Ishikawa (cell line): ENCODE data around the gene RFX2.

Experiments used
- CEBPB ChIP-seq: IDR thresholded peaks from 2 replicates; pipeline ENCODE4 v1.6.1; 2012
- CREB1 ChIP-seq: IDR thresholded peaks from 2 replicates; pipeline ENCODE4 v1.6.1; 2012; ENCODE audit warnings: low read depth
- EGR1 ChIP-seq: IDR thresholded peaks from 2 replicates; pipeline ENCODE4 v1.6.1; 2012
- EP300 ChIP-seq: IDR thresholded peaks from 2 replicates; pipeline ENCODE4 v1.6.1; 2012; ENCODE audit warnings: borderline replicate concordance
- RAD21 ChIP-seq: IDR thresholded peaks from 2 replicates; pipeline ENCODE4 v1.6.1; 2012; ENCODE audit warnings: low read depth
- TCF12 ChIP-seq: IDR thresholded peaks from 2 replicates; pipeline ENCODE4 v1.6.1; 2012; ENCODE audit warnings: low read depth
- YY1 ChIP-seq: IDR thresholded peaks from 2 replicates; pipeline ENCODE4 v1.6.1; 2012; ENCODE audit warnings: low read depth
- TF ChIP-seq, protein P1 (sequence below): IDR thresholded peaks from 2 replicates; pipeline ENCODE4 v1.6.1; 2012; ENCODE audit warnings: low read depth, mild to moderate bottlenecking

DNA sequence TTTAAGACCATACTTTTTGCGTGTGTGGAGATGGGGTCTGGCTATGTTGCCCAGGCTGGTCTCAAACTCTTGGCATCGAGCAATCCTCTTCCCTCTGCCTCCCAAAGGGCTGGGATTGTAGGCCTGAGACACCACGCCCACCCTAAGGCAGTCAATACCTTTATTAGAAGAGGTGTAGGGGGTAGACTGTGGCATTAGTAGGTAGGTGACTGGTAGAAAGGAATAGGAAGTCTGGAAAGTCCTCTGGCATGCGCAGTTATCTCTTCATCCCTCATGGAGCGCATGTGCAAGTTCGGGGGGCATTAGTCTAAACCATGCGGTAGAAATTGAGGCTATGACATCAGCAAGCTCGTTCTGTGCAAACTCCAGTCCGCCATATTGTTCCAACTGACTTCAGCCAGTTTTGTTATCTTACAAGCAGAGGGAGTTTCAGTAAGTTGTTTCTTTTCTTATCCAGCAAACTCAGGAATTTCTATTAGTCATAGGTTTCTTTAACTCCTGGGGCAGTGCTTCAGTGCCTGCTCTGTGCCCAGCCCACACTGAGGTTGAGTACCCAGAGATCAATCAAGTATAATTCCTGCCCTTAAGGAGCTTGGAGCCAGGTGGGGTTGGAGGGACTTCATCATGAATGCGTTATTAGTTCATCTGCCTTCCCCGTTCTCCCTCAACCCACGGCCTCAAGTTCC lies 125.1 kb downstream of the RFX2 start:
- TF ChIP-seq, protein P1, sequence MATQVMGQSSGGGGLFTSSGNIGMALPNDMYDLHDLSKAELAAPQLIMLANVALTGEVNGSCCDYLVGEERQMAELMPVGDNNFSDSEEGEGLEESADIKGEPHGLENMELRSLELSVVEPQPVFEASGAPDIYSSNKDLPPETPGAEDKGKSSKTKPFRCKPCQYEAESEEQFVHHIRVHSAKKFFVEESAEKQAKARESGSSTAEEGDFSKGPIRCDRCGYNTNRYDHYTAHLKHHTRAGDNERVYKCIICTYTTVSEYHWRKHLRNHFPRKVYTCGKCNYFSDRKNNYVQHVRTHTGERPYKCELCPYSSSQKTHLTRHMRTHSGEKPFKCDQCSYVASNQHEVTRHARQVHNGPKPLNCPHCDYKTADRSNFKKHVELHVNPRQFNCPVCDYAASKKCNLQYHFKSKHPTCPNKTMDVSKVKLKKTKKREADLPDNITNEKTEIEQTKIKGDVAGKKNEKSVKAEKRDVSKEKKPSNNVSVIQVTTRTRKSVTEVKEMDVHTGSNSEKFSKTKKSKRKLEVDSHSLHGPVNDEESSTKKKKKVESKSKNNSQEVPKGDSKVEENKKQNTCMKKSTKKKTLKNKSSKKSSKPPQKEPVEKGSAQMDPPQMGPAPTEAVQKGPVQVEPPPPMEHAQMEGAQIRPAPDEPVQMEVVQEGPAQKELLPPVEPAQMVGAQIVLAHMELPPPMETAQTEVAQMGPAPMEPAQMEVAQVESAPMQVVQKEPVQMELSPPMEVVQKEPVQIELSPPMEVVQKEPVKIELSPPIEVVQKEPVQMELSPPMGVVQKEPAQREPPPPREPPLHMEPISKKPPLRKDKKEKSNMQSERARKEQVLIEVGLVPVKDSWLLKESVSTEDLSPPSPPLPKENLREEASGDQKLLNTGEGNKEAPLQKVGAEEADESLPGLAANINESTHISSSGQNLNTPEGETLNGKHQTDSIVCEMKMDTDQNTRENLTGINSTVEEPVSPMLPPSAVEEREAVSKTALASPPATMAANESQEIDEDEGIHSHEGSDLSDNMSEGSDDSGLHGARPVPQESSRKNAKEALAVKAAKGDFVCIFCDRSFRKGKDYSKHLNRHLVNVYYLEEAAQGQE: no peak
- TF ChIP-seq EP300 (no peak), YY1 (no peak), CEBPB (no peak), EGR1 (no peak), CREB1 (no peak), TCF12 (no peak), RAD21 (no peak)
